Cerebellar cortex (tissue), 1 donor: ENCODE data around the gene BRCA1.
"Not testable (repeated sequence)": the region's sequence is repeated elsewhere in the genome, so short reads cannot be mapped to it uniquely, and the experiment has no call there.

Experiments
- DNase-seq: peaks from one replicate; pipeline ENCODE4 v3.0.0-alpha.2; 2015; ENCODE audit warnings: low spot score

The BRCA1 gene

GRCh38 chr17:43134774-43135453, 9.8 kb upstream of the BRCA1 start:
- DNase-seq = no peak

GRCh38 chr17:43133439-43133838, 8.3 kb upstream of the BRCA1 start:
- not testable (repeated sequence) for DNase-seq

GRCh38 chr17:43132117-43132516, 7.0 kb upstream of the BRCA1 start:
- no peak for DNase-seq

- no peak for DNase-seq
Measured at GRCh38 chr17:43129671-43130010, 4.5 kb upstream of the BRCA1 start.

- not testable (repeated sequence) for DNase-seq
Measured at GRCh38 chr17:43127333-43127876, 2.2 kb upstream of the BRCA1 start.

- no peak for DNase-seq
Measured at GRCh38 chr17:43126911-43127290, 1.7 kb upstream of the BRCA1 start.

GRCh38 chr17:43125967-43126910, 1.1 kb upstream of the BRCA1 start:
- no peak for DNase-seq

- no peak for DNase-seq
Measured at GRCh38 chr17:43118679-43119615, 6.2 kb downstream of the BRCA1 start.

GRCh38 chr17:43114151-43114552, 11.0 kb downstream of the BRCA1 start:
- DNase-seq = no peak

- DNase-seq = no peak
Measured at GRCh38 chr17:43106552-43106951, 18.6 kb downstream of the BRCA1 start.

GRCh38 chr17:43105146-43105545, 20.0 kb downstream of the BRCA1 start:
- no peak for DNase-seq

- no peak for DNase-seq
Measured at GRCh38 chr17:43104665-43105064, 20.5 kb downstream of the BRCA1 start.

GRCh38 chr17:43095364-43095763, 29.8 kb downstream of the BRCA1 start:
- not testable (repeated sequence) for DNase-seq

- DNase-seq = peak; percentile 15
Measured at GRCh38 chr17:43094129-43094835, 30.9 kb downstream of the BRCA1 start.

GRCh38 chr17:43092901-43093300, 32.3 kb downstream of the BRCA1 start:
- no peak for DNase-seq

GRCh38 chr17:43090022-43090421, 35.1 kb downstream of the BRCA1 start:
- DNase-seq = no peak

GRCh38 chr17:43085474-43085873, 39.7 kb downstream of the BRCA1 start:
- no peak for DNase-seq

- no peak for DNase-seq
Measured at GRCh38 chr17:43079641-43080302, 45.4 kb downstream of the BRCA1 start.

GRCh38 chr17:43074869-43075268, 50.3 kb downstream of the BRCA1 start:
- DNase-seq = no peak

GRCh38 chr17:43070872-43071271, 54.3 kb downstream of the BRCA1 start:
- no peak for DNase-seq

GRCh38 chr17:43070257-43070656, 54.9 kb downstream of the BRCA1 start:
- DNase-seq = no peak
